DMS53 treated with DMSO at 0.1 percent for 48 hours (cell line): ENCODE data around the gene MC5R.

ENCODE experiments used
- DNase-seq: peaks from one replicate; lab custom pipeline; 2025; ENCODE audit not compliant: unreplicated experiment; lab: John Stamatoyannopoulos, UW

Gene MC5R

DNA sequence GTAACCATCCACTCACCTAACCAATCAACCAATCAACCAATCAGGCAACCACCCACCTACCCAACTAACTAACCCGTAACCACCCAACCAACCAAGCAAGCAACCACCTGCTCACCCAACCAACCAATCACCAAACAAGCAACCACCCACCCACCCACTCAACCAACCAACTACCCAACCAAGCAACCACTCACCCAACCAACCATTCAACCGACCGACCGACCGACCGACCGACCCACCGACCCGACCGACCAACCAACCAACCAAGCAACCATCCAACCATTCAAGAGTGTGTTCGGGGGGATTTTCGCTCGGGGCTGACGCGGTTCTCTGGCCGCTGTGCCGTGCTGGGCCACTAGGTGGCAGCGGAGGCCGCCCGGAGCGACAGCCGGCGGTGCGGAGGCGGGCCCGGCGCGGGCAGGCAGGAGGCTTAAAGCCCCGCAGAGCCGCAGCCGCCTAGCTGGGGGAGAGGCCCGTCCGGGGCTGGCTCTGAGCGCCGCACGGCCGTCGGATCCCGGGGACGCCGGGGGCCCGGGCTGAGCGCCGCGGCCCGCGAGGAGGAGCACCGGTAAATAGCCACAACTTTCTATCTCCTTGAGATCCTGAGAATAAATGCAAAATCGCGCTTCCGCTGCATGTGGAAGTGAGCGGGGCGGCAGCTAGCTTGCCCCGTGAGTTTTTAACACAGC lies at the start of gene MC5R:
Gene MC5R, plus strand, starts transcription at position 443 of the 689 bp plus-strand sequence. CDS start 1,617 bp downstream, outside the sequence.
- peak; percentile 36 for DNase-seq

DNA sequence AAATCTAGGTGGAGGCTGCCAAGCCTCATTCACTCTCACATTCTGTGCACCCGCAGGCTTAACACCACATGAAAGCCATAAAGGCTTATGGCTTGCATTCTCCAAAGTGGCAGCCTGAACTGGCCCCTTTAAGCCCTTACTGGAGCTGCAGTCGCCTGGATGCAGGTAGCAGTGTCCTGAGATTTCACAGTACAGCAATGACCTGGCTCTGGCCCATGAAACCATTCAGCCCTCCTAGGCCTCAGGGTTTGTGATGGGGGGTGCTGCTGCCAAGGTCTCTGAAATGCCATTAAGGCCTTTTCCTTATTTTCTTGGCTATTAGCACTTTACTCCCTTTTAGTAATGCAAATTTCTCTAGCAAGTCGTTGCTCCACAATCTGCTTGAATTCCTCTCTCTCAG lies 48.9 kb upstream of the MC5R start:
- no peak for DNase-seq

DNA sequence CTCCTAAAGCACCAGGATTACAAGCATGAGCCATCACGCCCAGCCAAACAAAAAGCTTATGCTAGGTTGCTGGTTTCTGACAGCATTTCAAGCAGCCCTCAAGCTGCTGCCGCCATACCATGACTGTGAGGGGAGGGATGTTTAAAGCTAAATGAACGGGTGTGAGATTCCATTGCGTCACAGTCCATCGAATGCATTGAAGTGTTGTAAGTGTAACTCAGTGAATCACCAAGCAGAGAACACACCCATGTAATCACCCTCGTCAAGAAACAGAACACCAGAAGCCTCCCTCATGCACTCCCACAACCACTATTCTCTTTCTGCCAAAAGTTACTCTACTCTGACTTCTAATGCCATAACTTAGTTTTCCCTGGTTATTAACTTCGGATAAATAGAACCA lies 32.8 kb upstream of the MC5R start:
- no peak for DNase-seq

DNA sequence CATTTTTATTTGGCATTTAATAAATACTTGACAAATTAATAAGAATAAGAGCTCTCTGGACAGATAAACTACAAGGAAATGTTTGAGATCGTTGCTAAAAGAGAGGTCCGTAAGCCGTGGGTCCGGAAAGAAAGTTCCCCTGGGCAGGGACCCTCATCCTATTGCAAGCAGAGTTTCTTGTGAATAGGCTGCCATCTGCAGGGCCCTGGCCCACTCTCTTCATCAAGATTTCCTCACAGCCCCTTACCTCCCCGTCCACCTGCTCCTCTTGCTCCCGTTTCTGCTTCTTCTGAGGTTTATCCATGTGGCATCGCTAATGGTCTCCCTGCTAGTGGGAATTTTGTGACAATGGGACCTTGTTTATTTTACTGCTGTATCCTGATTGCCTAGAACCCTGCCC lies 30.1 kb upstream of the MC5R start:
- no peak for DNase-seq

DNA sequence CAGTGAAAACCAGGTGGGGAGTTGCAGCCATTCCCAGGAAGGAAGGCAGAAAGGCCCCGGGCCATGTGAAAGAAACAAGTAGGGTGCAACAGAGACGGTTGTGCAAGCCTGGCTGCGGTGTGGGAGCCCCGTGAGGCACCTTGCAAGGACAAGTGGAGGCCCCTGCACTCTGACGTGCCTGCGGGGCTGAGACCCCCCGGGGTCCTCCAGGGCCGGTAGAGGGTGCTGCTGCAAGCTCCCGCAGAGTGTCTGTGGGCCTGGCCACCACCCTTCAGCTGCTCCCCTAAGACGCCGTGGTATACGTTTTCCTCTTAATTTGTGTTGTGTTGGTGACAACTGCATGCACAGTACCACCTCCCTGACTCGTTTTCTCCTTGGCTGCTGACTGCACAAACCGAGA lies 27.4 kb upstream of the MC5R start:
- no peak for DNase-seq

DNA sequence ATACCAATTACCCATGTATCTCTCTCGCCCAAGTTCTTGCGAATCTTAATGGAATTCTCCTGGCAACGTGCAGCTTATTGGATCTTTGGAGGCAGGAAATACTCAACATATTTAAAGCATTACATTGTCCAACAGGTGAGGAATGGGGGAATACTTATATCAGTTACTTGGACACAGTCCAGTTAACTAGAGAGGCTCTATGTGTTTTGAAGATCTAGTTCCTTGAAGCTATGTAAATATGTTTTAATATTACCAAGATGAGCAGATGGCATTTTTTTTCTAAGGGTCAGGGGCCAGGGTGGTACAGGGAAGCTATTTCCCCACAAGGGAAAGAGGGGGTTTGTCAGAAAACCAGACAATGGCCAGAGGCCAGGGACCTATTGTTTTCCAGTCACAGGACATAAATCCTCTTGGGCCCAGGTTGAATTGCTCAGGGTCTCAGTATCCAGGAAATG lies 26.8 kb upstream of the MC5R start:
- no peak for DNase-seq

DNA sequence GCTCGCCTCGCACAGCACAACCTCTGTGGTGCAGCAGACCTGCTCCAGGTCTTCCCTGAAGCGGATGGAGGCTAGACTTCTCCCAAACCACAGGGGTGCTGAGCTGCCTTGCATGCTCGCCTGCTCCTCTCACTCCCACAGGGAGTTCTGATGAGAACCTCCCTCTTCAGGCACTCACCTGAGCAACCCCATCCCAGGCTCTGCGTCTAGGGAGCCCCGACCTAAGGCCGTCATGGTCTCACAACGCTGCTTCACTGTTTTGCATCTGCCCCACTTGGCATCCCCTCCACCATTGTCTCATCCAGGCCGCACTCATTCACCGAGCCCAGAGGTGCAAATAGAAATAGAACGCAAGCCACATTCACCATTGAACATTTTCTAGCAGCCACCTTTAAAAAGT lies 24.6 kb upstream of the MC5R start:
- DNase-seq: no peak

DNA sequence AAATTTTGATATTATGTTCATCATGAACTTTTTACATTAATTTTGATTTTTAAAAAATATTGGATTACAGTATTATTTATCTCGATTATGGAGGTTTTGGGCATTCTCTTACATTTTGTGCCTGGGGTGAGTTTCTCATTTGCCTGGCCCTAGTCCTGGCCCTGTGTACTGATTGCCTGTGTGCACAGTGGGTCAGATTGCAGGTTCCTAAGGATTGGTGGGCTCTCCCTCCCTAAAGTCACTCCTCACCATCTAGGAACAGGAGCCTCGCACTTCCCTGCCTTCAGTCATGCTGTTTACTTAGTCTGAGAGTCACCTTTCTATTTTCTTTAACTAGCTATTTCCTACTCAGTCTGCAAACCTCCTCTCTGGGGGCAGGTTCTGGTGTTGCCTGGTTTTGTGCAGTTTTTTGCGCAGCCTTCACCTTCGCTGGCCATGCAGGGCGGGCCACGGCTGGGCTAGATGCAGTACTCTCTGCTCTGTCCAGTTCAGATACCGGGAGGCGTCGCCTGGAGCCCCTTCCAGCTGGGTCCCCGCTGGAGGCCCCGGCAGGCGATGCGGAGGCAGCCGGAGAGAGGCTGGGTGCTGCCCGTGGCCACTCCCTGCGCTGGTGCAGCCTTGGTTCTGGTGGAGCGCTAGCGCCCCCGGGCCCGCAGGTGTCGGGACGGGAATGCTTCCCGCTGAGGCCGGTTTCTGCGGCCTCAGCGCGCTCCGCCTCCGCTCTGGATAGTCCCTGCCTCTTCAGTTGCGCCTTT lies 23.3 kb upstream of the MC5R start:
- peak; percentile 19 for DNase-seq

DNA sequence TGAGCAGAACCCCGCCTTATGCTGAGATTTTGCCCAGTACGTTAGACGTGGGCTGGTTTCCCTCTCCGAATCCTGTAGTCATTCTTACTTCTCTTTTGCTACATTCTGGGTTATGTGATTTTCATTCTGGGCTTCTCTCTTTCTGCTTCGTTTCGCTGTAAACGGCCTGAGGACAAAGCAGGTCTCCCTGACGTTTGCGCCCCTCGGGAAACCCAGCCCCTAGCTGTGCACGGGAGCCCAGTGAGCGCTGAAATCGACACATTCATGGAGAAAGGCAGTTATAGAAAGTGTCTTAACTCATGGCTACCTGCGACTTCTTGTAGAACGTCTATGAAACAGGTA lies 22.7 kb upstream of the MC5R start:
- no peak for DNase-seq

DNA sequence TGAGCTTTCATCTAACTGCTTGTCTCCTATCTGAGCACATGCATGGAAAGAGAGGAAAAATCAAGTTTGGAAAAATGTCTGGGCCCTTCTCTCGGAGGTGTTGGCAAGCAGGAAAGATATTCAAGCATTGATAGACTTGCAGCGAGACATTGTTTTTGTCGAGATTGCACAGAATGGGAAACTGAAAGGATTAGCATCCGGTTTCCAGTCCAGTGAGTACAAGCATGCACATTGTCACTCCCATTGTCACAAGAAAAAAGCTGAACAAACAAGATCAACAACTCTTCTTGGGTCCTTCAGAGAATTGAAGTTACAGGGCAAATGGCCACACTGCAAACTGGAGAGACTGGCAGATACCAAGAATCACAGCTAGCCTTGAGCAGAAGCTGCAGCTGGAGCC lies 19.6 kb upstream of the MC5R start:
- DNase-seq: peak; percentile 19

DNA sequence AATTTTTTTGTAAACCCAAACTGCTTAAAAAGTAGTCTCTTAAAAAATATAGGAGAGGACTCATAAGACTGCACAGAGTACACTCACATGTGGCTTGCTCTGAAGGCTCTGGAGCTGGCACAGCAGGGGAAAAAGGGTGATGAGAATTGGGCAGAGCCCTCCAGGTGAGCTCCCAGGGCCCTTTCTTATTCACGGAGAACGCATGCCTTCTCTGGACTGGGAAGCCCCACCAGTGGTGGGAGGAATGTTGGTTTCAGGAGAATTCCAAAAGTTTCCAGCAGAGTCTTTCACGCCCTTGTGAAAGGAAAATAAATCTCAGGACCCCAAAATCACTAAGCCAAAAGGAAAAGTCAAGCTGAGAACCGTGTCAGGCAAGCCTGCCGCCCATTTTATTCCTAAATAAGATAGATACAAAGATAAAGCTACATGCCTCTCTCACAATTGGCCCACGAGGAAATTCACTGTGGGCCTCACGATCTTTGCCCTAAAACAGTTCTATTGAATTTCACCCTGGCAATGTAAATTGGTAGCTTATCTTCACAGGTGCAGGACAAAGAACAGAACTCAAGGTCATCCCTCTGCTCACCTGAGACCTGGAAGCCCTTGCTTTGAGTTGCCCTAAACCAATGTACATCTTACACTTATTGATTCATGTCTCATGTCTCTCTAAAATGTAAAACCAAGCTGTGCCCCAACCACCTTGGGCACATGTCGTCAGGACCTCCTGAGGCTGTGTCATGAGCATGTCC lies 15.5 kb upstream of the MC5R start:
- no peak for DNase-seq

DNA sequence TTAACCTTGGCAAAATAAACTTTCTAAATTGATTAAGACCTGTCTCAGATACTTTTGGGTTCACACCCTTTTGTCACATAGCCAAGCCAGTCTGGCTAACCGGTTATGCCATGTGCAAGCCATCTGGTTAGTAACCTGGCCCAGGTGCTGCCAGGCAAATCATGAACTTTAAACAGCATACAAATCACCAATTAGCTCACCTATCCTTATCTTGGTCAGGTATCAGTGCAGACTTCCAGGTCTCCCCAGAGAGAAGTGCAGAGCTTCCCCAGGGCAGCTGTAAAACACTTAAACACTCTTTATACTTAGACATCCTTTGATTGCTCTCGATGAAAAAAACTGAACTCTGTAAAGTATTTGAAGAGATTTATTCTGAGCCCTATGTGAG lies 14.9 kb upstream of the MC5R start:
- no peak for DNase-seq

DNA sequence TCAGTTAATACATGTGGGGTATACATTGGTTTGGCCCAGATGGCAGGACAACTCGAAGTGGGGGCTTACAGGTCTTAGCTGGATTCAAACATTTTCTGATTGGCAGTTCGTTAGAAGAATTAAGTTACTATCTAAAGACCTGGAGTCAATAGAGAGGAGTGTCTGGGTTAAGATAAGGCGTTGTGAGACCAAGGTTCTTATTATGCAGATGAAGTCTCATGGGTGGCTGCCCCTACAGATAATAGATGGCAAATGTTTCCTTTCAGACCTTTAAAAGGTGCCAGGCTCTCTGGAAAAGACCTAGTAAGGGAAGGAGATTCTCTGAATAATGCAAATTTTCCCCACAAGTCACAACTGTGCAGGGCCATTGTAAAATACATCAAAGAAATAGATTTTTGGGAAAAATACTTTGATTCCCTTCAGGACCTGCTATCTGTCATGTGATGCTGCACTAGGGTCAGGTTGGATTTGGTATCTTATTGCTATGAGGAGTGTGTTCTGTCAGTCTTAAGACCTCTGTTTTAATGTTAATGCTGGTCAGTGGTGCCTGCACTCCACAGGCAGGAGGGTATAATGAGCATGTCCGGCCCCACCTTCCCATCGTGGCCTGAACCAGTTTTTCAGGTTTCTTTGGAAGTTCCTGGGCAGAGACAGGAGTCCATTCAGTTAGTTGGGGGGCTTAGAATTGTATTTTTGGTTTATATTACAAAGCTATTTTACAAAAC lies 14.3 kb upstream of the MC5R start:
- DNase-seq: no peak

DNA sequence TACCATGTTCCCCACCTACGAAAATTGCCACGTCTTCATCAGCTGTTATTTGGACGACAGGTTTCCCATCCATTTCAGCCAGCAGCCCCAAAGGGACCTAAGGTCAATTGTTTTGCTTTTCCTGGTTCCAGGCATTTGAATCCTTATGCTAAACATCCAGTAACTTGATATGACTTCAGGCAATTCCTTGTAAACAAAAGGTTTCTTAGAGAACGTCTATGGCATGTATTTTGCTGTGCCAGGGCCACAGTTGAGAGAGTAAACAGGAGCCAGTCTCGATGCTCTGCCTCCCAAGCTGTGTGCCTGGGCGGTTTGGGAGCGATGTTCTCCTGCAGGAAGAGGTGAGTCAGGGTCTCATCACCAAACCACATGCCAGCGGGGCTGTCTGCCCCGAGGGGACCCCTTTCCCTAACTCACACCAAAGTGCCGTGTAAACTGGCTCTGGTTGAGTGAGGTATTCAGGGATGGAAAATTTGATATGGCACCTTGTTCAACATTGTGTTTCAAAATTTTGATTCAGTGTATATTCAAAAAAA lies 12.9 kb upstream of the MC5R start:
- DNase-seq: no peak

DNA sequence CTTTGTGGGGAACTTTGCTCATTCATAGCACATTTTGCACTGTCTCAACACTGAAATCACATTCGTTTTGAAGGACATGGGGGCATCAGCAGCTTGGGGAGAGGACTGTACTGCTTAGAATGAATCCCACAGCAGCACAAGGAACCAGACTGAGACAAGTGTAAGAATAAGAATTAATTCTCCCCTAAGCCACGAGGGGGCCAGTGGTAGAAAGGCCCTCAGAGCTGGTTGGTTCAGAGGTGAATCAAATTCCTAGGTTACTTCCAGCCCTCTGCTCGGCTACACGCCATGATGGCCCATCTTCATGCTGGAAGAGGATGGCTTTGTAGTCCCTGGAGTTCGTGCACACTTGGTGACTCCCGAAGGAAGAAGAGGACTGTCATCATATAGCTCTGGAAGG lies 12.0 kb upstream of the MC5R start:
- no peak for DNase-seq

DNA sequence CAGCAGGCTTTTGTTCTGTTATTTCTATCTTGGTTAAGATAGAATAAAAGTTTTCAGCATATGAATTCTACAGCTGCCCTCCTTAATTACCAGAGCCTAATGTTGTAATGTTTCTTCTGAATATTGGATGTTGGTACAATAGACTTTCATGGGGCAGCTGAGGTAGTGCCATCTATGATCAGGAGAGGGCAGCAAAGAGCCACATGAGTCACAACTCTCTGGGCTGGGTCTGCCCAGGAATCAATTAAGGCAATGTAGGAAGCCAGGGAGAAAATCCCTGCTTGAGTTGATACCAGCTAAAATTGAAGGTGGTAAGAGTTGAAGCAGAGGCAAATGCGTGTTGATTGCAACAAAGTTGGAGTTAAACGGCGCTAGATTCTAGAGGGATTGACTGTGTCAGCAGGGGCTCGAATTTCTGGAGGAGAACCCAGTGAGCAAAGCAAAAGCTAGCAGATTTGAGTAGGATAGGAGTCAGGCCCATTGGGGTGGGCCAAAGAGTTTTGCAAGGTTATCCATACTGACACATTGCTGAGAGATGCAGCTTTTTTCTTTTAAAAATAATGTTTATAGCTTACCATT lies 10.6 kb upstream of the MC5R start:
- peak; percentile 61 for DNase-seq

DNA sequence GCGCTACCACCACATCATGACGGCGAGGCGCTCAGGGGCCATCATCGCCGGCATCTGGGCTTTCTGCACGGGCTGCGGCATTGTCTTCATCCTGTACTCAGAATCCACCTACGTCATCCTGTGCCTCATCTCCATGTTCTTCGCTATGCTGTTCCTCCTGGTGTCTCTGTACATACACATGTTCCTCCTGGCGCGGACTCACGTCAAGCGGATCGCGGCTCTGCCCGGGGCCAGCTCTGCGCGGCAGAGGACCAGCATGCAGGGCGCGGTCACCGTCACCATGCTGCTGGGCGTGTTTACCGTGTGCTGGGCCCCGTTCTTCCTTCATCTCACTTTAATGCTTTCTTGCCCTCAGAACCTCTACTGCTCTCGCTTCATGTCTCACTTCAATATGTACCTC lies 2.3 kb downstream of the MC5R start:
- no peak for DNase-seq

DNA sequence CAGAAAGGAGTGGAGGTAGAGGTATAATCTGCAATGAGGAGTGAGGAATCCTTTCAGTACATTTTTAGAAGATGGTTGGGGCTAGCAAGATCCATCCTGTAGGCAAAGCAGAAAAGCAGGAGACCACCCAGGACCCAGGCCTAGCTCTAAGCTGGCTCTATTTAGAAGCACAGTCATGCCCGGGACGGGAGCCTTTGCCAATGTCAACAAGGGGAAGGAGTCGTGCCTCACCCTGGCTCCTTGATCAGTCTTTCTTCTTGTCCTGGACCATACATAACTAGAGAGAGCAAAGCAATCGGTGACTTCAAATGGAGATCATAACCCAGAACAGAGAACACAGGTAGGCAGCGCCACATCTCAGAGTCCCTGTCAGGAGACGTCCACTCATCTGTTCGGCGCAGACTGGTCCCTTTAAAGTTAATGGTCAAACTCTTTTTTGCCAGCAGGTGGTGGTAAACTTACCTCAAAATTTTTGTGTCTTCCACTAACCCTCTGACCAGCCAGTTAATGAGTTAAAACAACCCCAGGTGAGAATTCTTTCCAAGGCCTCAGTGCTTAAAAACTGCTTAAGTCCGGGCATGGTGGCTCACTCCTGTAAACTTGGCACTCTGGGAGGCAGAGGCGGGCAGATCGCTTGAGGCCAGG lies 8.0 kb downstream of the MC5R start:
- no peak for DNase-seq

DNA sequence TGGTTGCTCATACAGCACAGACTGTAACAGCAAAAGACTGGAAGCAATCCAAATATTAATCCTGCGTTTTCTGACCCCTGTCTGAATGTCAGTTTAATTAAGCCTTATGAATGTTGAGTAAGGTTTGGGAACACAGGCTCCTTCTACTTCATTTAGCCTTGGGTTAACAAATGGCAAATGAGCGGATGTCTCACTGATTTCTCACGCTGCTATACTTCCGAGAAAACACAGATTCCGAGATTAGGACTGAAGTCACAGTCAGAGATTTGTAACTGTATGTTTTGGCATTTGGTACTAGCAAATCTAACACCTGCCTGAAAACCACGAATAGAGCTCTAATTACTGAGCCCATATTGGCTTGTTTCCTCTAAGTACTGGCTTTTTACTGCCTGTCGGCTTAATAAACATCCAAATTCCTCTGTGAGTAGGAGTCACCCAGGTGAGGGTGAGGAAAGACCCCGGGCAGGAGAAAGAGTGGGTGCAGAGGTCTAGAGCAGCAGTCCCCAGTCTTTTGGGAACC lies 10.6 kb downstream of the MC5R start:
- DNase-seq: no peak

DNA sequence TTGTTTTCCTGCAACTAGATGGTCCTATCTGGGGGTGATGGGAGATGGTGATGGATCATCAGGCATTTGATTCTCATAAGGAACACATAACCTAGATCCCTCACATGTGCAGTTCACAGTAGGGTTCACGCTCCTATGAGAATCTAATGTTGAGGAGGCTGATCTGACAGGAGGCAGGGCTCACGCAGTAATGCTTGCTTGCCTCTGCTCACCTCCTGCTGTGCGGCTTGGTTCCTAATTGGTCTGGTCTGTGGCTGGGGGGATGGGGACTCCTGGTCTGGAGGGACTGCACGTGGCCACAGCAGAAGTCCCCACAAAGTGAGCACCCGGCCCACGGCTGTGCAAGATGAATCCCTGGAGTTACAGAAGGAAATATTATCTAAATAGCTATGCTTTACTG lies 11.3 kb downstream of the MC5R start:
- DNase-seq: no peak
